ENCODE measurements around the gene C20orf173. TPM values are rescaled to one million over a fixed set of nuclear protein-coding genes. Genes with fewer than 3 reads are reported as not detected.

The C20orf173 gene
- total RNA-seq, 1 experiment from 2014 or later, result not detected

GRCh38 chr20:35506872-35507638 lies 22.4 kb downstream of the C20orf173 start:
- no peaks in the 10 kb centered on the region for H3K9me2 ChIP-seq (ENCODE audit: insufficient read depth)
- H4K20me1 ChIP-seq (ENCODE audit: insufficient read depth), result no peaks in the 10 kb centered on the region
- RAD21 ChIA-PET (ENCODE audit: low non-redundant PET in 1 of 2, low total read pairs in 2 of 2, uncharacterized antibody in 2 of 2, unreplicated experiment in 2 of 2), result no interaction called here
- H3K79me2 ChIP-seq (ENCODE audit: insufficient read depth, low read length), result no peaks in the 10 kb centered on the region
- H3K4me3 ChIP-seq (replicated peaks in 1 of 2; ENCODE audit: low read depth in 1 of 2, low read length in 2 of 2), result no peak overlapping the region
- no peak overlapping the region for H3K4me2 ChIP-seq (ENCODE audit: low read length)
- no peaks in the 10 kb centered on the region for H3K9me3 ChIP-seq (ENCODE audit: control insufficient read depth in 1 of 2, insufficient read depth in 1 of 2, low read depth in 1 of 2, low read length in 2 of 2)
- H3K9ac ChIP-seq (ENCODE audit: low read length), result no peak overlapping the region
- TF ChIP-seq TCF7L2 (IDR thresholded peaks at IDR 0.05; ENCODE audit: borderline replicate concordance, extremely low read depth, insufficient read depth, insufficient read length), result no peak
- TF ChIP-seq EZH2phosphoT487 (IDR thresholded peaks at IDR 0.05; ENCODE audit: borderline replicate concordance), result no peak
- no peak for TF ChIP-seq EZH2 (IDR thresholded peaks at IDR 0.05)
- no peak for TF ChIP-seq CEBPB (IDR thresholded peaks at IDR 0.05; ENCODE audit: low read depth)
- TF ChIP-seq SRF (IDR thresholded peaks at IDR 0.05; ENCODE audit: low read depth), result no peak
- no peak for TF ChIP-seq CBX3 (IDR thresholded peaks at IDR 0.05; ENCODE audit: low read depth)
- TF ChIP-seq, protein P1, sequence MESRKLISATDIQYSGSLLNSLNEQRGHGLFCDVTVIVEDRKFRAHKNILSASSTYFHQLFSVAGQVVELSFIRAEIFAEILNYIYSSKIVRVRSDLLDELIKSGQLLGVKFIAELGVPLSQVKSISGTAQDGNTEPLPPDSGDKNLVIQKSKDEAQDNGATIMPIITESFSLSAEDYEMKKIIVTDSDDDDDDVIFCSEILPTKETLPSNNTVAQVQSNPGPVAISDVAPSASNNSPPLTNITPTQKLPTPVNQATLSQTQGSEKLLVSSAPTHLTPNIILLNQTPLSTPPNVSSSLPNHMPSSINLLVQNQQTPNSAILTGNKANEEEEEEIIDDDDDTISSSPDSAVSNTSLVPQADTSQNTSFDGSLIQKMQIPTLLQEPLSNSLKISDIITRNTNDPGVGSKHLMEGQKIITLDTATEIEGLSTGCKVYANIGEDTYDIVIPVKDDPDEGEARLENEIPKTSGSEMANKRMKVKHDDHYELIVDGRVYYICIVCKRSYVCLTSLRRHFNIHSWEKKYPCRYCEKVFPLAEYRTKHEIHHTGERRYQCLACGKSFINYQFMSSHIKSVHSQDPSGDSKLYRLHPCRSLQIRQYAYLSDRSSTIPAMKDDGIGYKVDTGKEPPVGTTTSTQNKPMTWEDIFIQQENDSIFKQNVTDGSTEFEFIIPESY (IDR thresholded peaks at IDR 0.05; ENCODE audit: extremely low read depth, insufficient replicate concordance, low read length), result no peak
- TF ChIP-seq SIN3A (IDR thresholded peaks at IDR 0.05; ENCODE audit: low read depth), result no peak
- TF ChIP-seq ZFX (IDR thresholded peaks at IDR 0.05), result no peak
- TF ChIP-seq YY1 (IDR thresholded peaks at IDR 0.05; ENCODE audit: extremely low read depth, insufficient replicate concordance, low read depth, low read length), result no peak
- TF ChIP-seq, protein P2, sequence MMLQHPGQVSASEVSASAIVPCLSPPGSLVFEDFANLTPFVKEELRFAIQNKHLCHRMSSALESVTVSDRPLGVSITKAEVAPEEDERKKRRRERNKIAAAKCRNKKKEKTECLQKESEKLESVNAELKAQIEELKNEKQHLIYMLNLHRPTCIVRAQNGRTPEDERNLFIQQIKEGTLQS (IDR thresholded peaks at IDR 0.05), result no peak
- no peak overlapping the region for H3K27ac ChIP-seq (ENCODE audit: low read depth, low read length)
- BruUV-seq (replicated peaks), result no TSS peak
- H3K36me3 ChIP-seq (ENCODE audit: control insufficient read depth in 1 of 2, insufficient read depth in 2 of 2, low read length in 2 of 2), result peaks cover 14 to 26% of the 10 kb centered on the region in 2 experiments; a peak in 3 of 4 replicates
- intact Hi-C loops (cut with micrococcal nuclease), result no loop called here
- CTCF ChIA-PET, result interaction anchor here (1.0 kb wide), 1 partner anchor 40 kb away, joined by 3 read pairs; no protein-coding TSS in a partner anchor
- no peak for ATAC-seq
- H2AFZ ChIP-seq (ENCODE audit: low read depth, low read length, poor library complexity, severe bottlenecking), result no peak overlapping the region
- no peaks in the 10 kb centered on the region for H3K27me3 ChIP-seq (ENCODE audit: insufficient read depth, low read length)
- peaks cover 0 to 14% of the 10 kb centered on the region in 2 experiments; a peak in 2 of 4 replicates for H3K4me1 ChIP-seq (ENCODE audit: control insufficient read depth in 1 of 2, insufficient read depth in 2 of 2, low read length in 2 of 2)
- DNase-seq (ENCODE audit: low read depth, low spot score), result no peak
- POLR2A ChIA-PET, result no interaction called here

Data from HCT116 (cell line).